ENCODE measurements around the gene ARRDC1. TPM values are rescaled to one million over a fixed set of nuclear protein-coding genes. Genes with fewer than 3 reads are reported as not detected.
A peak's percentile ranks its signal among the peaks of the same experiment; 100 is the strongest.
"Not testable (repeated sequence)": the region's sequence is repeated elsewhere in the genome, so short reads cannot be mapped to it uniquely, and the experiment has no call there.

The ARRDC1 gene
- total and polyA plus RNA-seq, 9 donors: 5.2 to 46.2 (median 13.8) TPM

DNA sequence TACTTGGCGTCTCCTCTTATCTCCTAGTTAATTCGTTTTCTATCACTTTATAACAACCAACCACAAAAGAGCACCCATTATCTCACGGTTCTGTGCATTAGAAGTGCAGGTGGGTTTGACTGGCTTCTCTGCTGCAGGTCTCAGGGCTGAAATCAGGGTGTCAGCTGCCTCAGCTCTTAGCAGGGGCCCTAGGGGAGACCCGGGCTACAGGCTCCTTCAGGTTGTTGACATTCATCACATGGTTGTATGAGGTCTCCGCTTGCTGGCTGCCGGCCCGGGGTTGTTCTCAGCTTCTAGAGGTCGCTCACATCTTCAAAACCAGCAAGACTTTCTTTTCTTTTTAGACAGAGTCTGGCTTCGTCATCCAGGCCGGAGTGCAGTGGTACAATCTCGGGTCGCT lies 12.3 kb upstream of the ARRDC1 start:
- intact Hi-C loops (cut with DNase I): no loop called here
- no peak overlapping the region for H3K4me3 ChIP-seq
- DNase-seq: no peak
- H3K27me3 ChIP-seq: no peaks in the 10 kb centered on the region
- H3K27ac ChIP-seq: no peak overlapping the region
- no peaks in the 10 kb centered on the region for H3K36me3 ChIP-seq
- H3K9me3 ChIP-seq: no peaks in the 10 kb centered on the region
- no peak for TF ChIP-seq POLR2A (IDR thresholded peaks at IDR 0.05)
- TF ChIP-seq, protein P1, sequence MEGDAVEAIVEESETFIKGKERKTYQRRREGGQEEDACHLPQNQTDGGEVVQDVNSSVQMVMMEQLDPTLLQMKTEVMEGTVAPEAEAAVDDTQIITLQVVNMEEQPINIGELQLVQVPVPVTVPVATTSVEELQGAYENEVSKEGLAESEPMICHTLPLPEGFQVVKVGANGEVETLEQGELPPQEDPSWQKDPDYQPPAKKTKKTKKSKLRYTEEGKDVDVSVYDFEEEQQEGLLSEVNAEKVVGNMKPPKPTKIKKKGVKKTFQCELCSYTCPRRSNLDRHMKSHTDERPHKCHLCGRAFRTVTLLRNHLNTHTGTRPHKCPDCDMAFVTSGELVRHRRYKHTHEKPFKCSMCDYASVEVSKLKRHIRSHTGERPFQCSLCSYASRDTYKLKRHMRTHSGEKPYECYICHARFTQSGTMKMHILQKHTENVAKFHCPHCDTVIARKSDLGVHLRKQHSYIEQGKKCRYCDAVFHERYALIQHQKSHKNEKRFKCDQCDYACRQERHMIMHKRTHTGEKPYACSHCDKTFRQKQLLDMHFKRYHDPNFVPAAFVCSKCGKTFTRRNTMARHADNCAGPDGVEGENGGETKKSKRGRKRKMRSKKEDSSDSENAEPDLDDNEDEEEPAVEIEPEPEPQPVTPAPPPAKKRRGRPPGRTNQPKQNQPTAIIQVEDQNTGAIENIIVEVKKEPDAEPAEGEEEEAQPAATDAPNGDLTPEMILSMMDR (IDR thresholded peaks at IDR 0.05): no peak
- no peak for TF ChIP-seq EP300 (IDR thresholded peaks at IDR 0.05)
- H3K4me1 ChIP-seq (ENCODE audit: insufficient read depth): peaks cover 9% of the 10 kb centered on the region
- 66 to 83% (median 70%) methylated on average over 12 of the region's 12 CpGs for WGBS, 3 donors

DNA sequence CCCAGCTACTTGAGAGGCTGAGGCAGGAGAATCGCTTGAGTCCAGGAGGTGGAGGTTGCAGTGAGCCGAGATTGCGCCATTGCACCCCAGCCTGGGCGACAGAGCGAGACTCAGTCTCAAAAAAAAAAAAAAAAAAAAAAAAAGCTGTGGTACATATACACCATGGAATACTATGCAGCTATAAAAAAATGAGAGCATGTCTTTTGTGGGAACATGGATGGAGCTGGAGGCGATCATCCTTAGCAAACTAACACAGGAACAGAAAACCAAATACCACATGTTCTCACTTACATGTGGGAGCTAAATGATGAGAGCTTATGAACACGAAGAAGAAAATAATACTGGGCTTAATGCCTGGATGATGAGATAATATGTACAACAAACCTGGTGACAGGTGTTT lies 8.9 kb upstream of the ARRDC1 start:
- H3K4me1 ChIP-seq (ENCODE audit: insufficient read depth); H3K9me3 ChIP-seq; H3K27me3 ChIP-seq; H3K27ac ChIP-seq; intact Hi-C loops (cut with DNase I); DNase-seq; H3K36me3 ChIP-seq; H3K4me3 ChIP-seq: not testable (repeated sequence)
- WGBS, 3 donors: 90 to 95% (median 93%) methylated on average over 7 of the region's 7 CpGs

DNA sequence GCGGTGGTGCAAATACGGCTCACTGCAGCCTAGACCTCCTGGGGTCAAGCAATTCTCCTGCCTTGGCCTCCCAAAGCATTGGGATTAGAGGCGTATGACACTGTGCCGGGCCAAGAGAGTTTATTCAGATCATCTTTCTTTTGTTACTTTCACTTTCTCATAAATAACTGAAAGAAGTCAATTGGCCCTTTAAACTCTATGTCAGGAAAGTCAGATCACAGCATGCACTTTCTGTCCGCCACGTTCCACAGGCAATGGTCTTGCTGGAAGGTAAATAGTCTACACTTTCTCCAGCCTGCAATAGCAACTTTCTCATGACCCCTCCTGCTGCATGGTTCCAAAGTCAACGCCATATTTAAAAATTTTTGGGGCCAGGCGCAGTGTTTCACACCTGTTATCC lies 6.5 kb upstream of the ARRDC1 start:
- Histone ChIP-seq H3K4me1 (ENCODE audit: insufficient read depth) (no peaks in the 10 kb centered on the region), H3K4me3 (no peak overlapping the region), H3K36me3 (no peaks in the 10 kb centered on the region), H3K27me3 (no peaks in the 10 kb centered on the region), H3K27ac (no peak overlapping the region), H3K9me3 (no peaks in the 10 kb centered on the region)
- intact Hi-C loops (cut with DNase I): no loop called here
- TF ChIP-seq POLR2A (IDR thresholded peaks at IDR 0.05) (no peak), EP300 (IDR thresholded peaks at IDR 0.05) (no peak)
- TF ChIP-seq, protein P1 (IDR thresholded peaks at IDR 0.05): no peak
- 66 to 80% (median 70%) methylated on average over 8 of the region's 8 CpGs for WGBS, 3 donors
- no peak for DNase-seq

DNA sequence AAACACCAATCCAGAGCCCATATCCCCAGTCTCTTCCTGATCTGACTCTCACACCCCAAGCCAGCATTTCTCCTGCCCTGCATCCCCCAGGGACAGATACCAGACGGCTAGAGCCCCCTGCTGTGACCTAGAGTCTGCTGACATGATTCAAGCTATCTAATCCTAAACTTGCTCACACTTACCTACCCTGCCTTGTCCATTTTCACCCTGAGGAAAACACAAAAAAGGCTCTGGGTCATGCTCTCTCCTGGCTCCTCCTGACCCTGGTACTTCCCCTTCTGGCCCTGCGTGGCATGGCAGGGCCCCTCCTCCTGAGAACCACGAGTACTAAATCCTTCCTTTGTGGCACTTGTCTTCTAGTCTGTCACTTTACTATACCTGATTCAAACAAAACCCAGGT lies 2.8 kb upstream of the ARRDC1 start:
- DNase-seq: no peak
- TF ChIP-seq POLR2A (IDR thresholded peaks at IDR 0.05) (no peak), EP300 (IDR thresholded peaks at IDR 0.05) (no peak)
- Histone ChIP-seq H3K36me3 (no peaks in the 10 kb centered on the region), H3K27me3 (no peaks in the 10 kb centered on the region), H3K4me3 (no peak overlapping the region), H3K4me1 (ENCODE audit: insufficient read depth) (peaks cover 6% of the 10 kb centered on the region), H3K9me3 (no peaks in the 10 kb centered on the region), H3K27ac (no peak overlapping the region)
- WGBS, 3 donors: 6 to 15% (median 14%) methylated on average over 3 of the region's 3 CpGs
- intact Hi-C loops (cut with DNase I): no loop called here

DNA sequence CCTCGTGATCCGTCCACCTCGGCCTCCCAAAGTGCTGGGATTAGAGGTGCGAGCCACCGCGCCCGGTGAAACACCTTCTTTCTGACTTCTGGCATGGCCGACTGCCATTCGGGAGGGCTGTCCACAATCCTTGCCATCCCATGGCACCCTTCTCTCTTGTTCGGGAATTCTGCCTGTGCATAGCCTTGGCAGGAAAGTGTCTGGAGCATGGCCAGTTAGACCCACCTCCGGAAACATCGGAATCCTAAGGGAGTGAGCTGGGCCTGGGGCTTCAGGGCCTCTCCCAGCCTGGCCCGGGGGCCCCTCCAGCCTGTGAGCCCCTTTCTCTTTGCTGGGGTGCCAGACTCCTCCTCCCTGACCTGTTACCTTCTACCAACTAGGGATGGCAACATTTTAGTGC lies 1.6 kb upstream of the ARRDC1 start:
- TF ChIP-seq EP300 (IDR thresholded peaks at IDR 0.05): no peak
- no peak for TF ChIP-seq POLR2A (IDR thresholded peaks at IDR 0.05)
- TF ChIP-seq, protein P1 (IDR thresholded peaks at IDR 0.05): no peak
- 58 to 69% (median 62%) methylated on average over 13 of the region's 13 CpGs for WGBS, 3 donors
- H3K9me3 ChIP-seq: no peaks in the 10 kb centered on the region
- H3K27me3 ChIP-seq: no peaks in the 10 kb centered on the region
- peaks cover 6% of the 10 kb centered on the region for H3K4me1 ChIP-seq (ENCODE audit: insufficient read depth)
- H3K36me3 ChIP-seq: no peaks in the 10 kb centered on the region
- no peak overlapping the region for H3K4me3 ChIP-seq
- intact Hi-C loops (cut with DNase I): no loop called here
- H3K27ac ChIP-seq: no peak overlapping the region
- peak in 2 of 5 donors; percentile 51 to 54 for DNase-seq

All from ovary (tissue), 9 donors.